OCI-LY3 (cell line): ENCODE measurements around the gene FOXC1.

Experiments used
- H2AFZ ChIP-seq: fragments of 200-600, 300-600 bp; shearing (Covaris generic); 2 replicates; pipeline ENCODE4 v1.6.0; 2014; ENCODE audit warnings: antibody characterized with exemption, low read depth, low read length
- H3K27ac ChIP-seq: fragments of 200-600, 300-600 bp; sonication (generic); 2 replicates; pipeline ENCODE4 v1.5.1; 2014; ENCODE audit warnings: mild to moderate bottlenecking, low read length, moderate library complexity, mixed read lengths
- H3K27me3 ChIP-seq: fragments of 200-600, 300-600 bp; sonication (generic); 2 replicates; pipeline ENCODE4 v1.6.1; 2014; ENCODE audit warnings: low read depth, low read length, mixed read lengths
- H3K36me3 ChIP-seq: fragments of 200-600, 300-600 bp; sonication (generic); replicated peaks from 2 replicates; pipeline ENCODE3; 2014; ENCODE audit warnings: low read depth, low read length, mixed read lengths
- H3K4me1 ChIP-seq: fragments of 300-600, 200-600 bp; sonication (generic); 2 replicates; pipeline ENCODE4 v1.6.1; 2014; ENCODE audit warnings: low read length, mixed read lengths
- H3K4me2 ChIP-seq: fragments of 200-600, 300-600 bp; sonication (generic); 2 replicates; pipeline ENCODE4 v1.6.1; 2014; ENCODE audit warnings: low read length, mixed read lengths
- H3K4me3 ChIP-seq: fragments of 300-600, 200-600 bp; sonication (generic); 2 replicates; pipeline ENCODE4 v1.5.1; 2014; ENCODE audit warnings: antibody characterized with exemption, mild to moderate bottlenecking, low read length, moderate library complexity
- H3K79me2 ChIP-seq: fragments of 300-600, 200-600 bp; shearing (Covaris generic); 2 replicates; pipeline ENCODE4 v1.6.1; 2014; ENCODE audit warnings: mild to moderate bottlenecking, low read length, mixed read lengths
- H3K9ac ChIP-seq: fragments of 300-600, 200-600 bp; shearing (Covaris generic); 2 replicates; pipeline ENCODE4 v1.6.0; 2014; ENCODE audit warnings: mild to moderate bottlenecking, low read length, moderate library complexity
- H3K9me3 ChIP-seq: fragments of 200-600, 300-600 bp; shearing (Covaris generic); 2 replicates; pipeline ENCODE4 v1.6.1; 2014; ENCODE audit warnings: low read length, mixed read lengths; ENCODE audit not compliant: insufficient read depth
- H4K20me1 ChIP-seq: fragments of 200-600, 300-600 bp; sonication (generic); 2 replicates; pipeline ENCODE4 v1.6.1; 2016; ENCODE audit warnings: low read length, mixed read lengths; ENCODE audit not compliant: insufficient read depth
- CTCF ChIP-seq: fragments of 200-600, 300-600 bp; sonication (generic); IDR thresholded peaks from 2 replicates; pipeline ENCODE4 v1.5.1; 2014; ENCODE audit warnings: antibody characterized with exemption, low read length, low read depth
- EZH2phosphoT487 ChIP-seq: fragments of 200-600 bp; shearing (Covaris generic); IDR thresholded peaks from 2 replicates; pipeline ENCODE4 v1.6.1; 2018; ENCODE audit warnings: antibody characterized with exemption, mixed run types, low read depth

The FOXC1 gene

GRCh38 chr6:1612299-1612973 is 2.7 kb downstream of the FOXC1 start:
- no peak overlapping the region for H2AFZ ChIP-seq
- peaks cover 21% of the 10 kb centered on the region for H3K4me1 ChIP-seq
- H3K9me3 ChIP-seq, result no peaks in the 10 kb centered on the region
- H3K4me3 ChIP-seq, result peak overlapping the region; percentile 76
- H3K79me2 ChIP-seq, result peaks cover 43% of the 10 kb centered on the region
- peak overlapping the region; percentile 72 for H3K4me2 ChIP-seq
- H3K27ac ChIP-seq, result no peak overlapping the region
- H3K27me3 ChIP-seq, result no peaks in the 10 kb centered on the region
- peaks cover 25% of the 10 kb centered on the region for H3K36me3 ChIP-seq
- no peaks in the 10 kb centered on the region for H4K20me1 ChIP-seq
- TF ChIP-seq EZH2phosphoT487, result no peak
- TF ChIP-seq CTCF, result no peak
- H3K9ac ChIP-seq, result peak overlapping the region; percentile 16

GRCh38 chr6:1612974-1613306 is 3.2 kb downstream of the FOXC1 start:
- peaks cover 25% of the 10 kb centered on the region for H3K36me3 ChIP-seq

GRCh38 chr6:1613346-1613687 is 3.6 kb downstream of the FOXC1 start:
- Histone ChIP-seq H2AFZ (no peak overlapping the region), H3K79me2 (peaks cover 43% of the 10 kb centered on the region), H3K9ac (no peak overlapping the region), H3K4me2 (peak overlapping the region; percentile 72), H3K4me1 (peaks cover 12% of the 10 kb centered on the region), H3K9me3 (no peaks in the 10 kb centered on the region), H3K4me3 (peak overlapping the region; percentile 76), H4K20me1 (no peaks in the 10 kb centered on the region), H3K36me3 (peaks cover 25% of the 10 kb centered on the region), H3K27me3 (no peaks in the 10 kb centered on the region), H3K27ac (no peak overlapping the region)
- TF ChIP-seq CTCF (no peak), EZH2phosphoT487 (no peak)

More at GRCh38 chr6:1612974-1613306, 3.2 kb downstream of the FOXC1 start:
- Histone ChIP-seq H3K9ac (peak overlapping the region; percentile 16; the same call in 1 of the 2 replicates), H3K9me3 (no peaks in the 10 kb centered on the region), H2AFZ (no peak overlapping the region), H3K4me3 (peak overlapping the region; percentile 76), H3K27ac (no peak overlapping the region), H3K4me1 (peaks cover 16% of the 10 kb centered on the region), H3K4me2 (peak overlapping the region; percentile 72), H3K79me2 (peaks cover 43% of the 10 kb centered on the region), H3K27me3 (no peaks in the 10 kb centered on the region), H4K20me1 (no peaks in the 10 kb centered on the region)
- TF ChIP-seq CTCF (no peak), EZH2phosphoT487 (no peak)

- TF ChIP-seq CTCF (no peak), EZH2phosphoT487 (no peak)
- peak overlapping the region; percentile 72; the same call in 1 of the 2 replicates for H3K4me2 ChIP-seq
- no peak overlapping the region for H3K27ac ChIP-seq
- H3K9me3 ChIP-seq, result no peaks in the 10 kb centered on the region
- H3K4me1 ChIP-seq, result peaks cover 8% of the 10 kb centered on the region
- no peak overlapping the region for H3K9ac ChIP-seq
- peaks cover 43% of the 10 kb centered on the region for H3K79me2 ChIP-seq
- H3K27me3 ChIP-seq, result no peaks in the 10 kb centered on the region
- H2AFZ ChIP-seq, result no peak overlapping the region
- no peak overlapping the region for H3K4me3 ChIP-seq
- H4K20me1 ChIP-seq, result no peaks in the 10 kb centered on the region
- H3K36me3 ChIP-seq, result peaks cover 25% of the 10 kb centered on the region
These were observed 4.2 kb downstream of the FOXC1 start for GRCh38 chr6:1613688-1614447.
